HG03108 (cell line): ENCODE measurements around the gene PCDH17.

Source experiments
- ATAC-seq: cut with Tn5 transposase; IDR thresholded peaks from one replicate; pipeline ENCODE4 v1.9.1; 2021; ENCODE audit warnings: moderate library complexity; ENCODE audit not compliant: unreplicated experiment

Gene PCDH17

DNA sequence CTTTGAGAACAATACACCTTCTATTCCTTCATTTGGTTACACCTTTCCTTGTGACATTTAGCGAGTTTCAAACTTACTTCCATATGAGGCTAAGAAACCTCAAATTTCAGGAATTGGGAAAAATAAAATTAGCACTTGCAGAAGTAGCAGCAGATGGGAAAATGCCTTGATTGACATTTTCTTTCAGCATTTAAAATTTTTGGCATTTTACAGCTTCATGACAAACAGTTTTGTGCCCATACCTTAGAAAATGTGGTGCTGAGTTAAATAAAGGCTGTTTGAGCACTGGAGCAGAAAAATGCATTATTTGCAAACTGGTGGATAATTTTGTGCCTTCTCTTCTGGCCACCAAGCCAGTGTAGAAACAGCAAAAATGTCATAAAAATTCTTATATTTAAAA, 95.4 kb downstream of the PCDH17 start:
- no peak for ATAC-seq

- ATAC-seq = no peak
Measured at GRCh38 chr13:57734306-57734705, 102.8 kb downstream of the PCDH17 start.

GRCh38 chr13:57739089-57739488, 107.5 kb downstream of the PCDH17 start:
- ATAC-seq = no peak

- no peak for ATAC-seq
Measured at GRCh38 chr13:57739543-57740190, 108.1 kb downstream of the PCDH17 start.

DNA sequence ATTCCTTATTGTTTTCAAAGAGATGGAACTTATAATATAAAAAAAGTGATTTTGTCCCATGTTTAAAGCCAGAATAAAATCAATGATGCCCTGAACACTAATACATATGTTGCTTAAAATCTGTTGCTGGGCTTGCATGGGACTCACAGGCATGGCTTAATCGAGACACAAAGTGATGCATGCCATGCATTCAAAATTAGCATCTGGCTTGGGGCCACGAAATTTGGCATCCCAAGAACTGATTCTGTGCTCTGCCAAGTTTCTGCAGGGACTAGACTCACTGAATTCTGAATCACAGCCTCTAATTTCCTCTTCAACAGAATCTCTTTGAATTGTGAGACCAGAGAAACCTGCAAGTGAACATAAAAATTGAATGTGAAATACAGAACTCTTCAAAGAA, 109.2 kb downstream of the PCDH17 start:
- no peak for ATAC-seq

- ATAC-seq = no peak
Measured at GRCh38 chr13:57748096-57748495, 116.6 kb downstream of the PCDH17 start.

DNA sequence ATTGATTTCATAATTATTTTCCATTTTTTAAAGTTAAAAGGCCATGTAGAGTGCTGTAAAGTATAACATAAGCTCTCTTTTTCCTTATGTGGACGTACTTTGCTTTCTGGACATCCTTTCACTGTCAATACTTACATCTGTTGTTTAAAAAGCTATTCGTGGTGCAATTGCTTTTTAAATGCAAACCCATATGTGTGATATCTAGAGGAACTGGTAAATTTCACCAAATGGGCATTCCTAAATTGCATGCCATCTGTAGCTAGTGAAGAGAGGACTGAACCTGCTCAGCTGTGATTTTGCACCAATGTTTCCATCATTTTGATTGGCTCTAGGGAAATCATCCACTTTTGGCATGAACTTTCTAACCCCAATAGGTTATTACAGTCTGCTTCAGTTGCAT, 129.4 kb downstream of the PCDH17 start:
- ATAC-seq = no peak

DNA sequence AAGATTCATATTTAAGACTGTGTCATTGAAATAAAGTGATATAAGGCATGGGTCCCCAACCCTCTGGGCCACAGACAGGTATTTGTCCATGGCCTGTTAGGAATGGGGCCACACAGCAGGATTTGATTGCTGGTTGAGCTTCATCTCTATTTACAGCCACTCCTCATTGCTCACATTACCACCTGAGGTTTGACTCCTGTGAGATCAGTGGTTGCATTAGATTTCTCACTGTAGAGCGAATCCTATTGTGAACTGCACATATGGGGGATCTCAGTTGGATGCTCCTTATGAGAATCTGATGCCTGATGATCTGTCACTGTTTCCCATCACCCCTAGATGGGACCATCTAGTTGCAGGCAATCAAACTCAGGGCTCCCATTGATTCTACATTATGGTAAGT, 132.1 kb downstream of the PCDH17 start:
- no peak for ATAC-seq
